AG09319 (cell line): ENCODE data around the gene SCYL3.
"Not testable (repeated sequence)": the region's sequence is repeated elsewhere in the genome, so short reads cannot be mapped to it uniquely, and the experiment has no call there.

Experiments used
- DNase-seq: peaks from one replicate; pipeline ENCODE4 v3.0.0-alpha.2; 2010; ENCODE audit warnings: low read depth; ENCODE audit errors: extremely low read depth
- CTCF ChIP-seq: IDR thresholded peaks from 2 replicates; pipeline ENCODE4 v1.5.1; 2011; ENCODE audit warnings: low read depth, mild to moderate bottlenecking, inconsistent platforms, low read length, moderate library complexity

Gene SCYL3

GRCh38 chr1:169869426-169869825 lies 24.3 kb downstream of the SCYL3 start:
- DNase-seq = no peak
- TF ChIP-seq CTCF = no peak

- no peak for TF ChIP-seq CTCF
- no peak for DNase-seq
These were observed 24.7 kb downstream of the SCYL3 start for GRCh38 chr1:169868978-169869377.

- no peak for TF ChIP-seq CTCF
- no peak for DNase-seq
These were observed 26.6 kb downstream of the SCYL3 start for GRCh38 chr1:169867012-169867675.

- no peak for DNase-seq
- TF ChIP-seq CTCF = no peak
These were observed 27.1 kb downstream of the SCYL3 start for GRCh38 chr1:169866577-169866976.

- DNase-seq = not testable (repeated sequence)
These were observed 29.2 kb downstream of the SCYL3 start for GRCh38 chr1:169864531-169864930.

- no peak for DNase-seq
- no peak for TF ChIP-seq CTCF
These were observed 32.9 kb downstream of the SCYL3 start for GRCh38 chr1:169860750-169861149.

GRCh38 chr1:169860187-169860586 lies 33.5 kb downstream of the SCYL3 start:
- no peak for DNase-seq

More at GRCh38 chr1:169860187-169860586, 33.5 kb downstream of the SCYL3 start:
- no peak for TF ChIP-seq CTCF
